Upper lobe of right lung (tissue), 1 donor: ENCODE results near the gene ZNF284. TPM values are rescaled to one million over a fixed set of nuclear protein-coding genes. Genes with fewer than 3 reads are reported as not detected.

Source experiments
- ATAC-seq: fragments of 200-7000 bp; cut with Tn5 transposase; one replicate; pipeline ENCODE4 v1.9.1; 2020; ENCODE audit warnings: mild to moderate bottlenecking, moderate library complexity
- DNase-seq: peaks from one replicate; pipeline ENCODE4 v3.0.0-alpha.2; 2020
- H3K27ac ChIP-seq: fragments of 200-600 bp; one replicate; pipeline ENCODE4 v1.8.0; 2022
- H3K27me3 ChIP-seq: fragments of 200-600 bp; one replicate; pipeline ENCODE4 v1.8.0; 2022; ENCODE audit warnings: mild to moderate bottlenecking
- H3K36me3 ChIP-seq: fragments of 200-600 bp; one replicate; pipeline ENCODE4 v1.8.0; 2022
- H3K4me1 ChIP-seq: fragments of 200-600 bp; one replicate; pipeline ENCODE4 v1.8.0; 2022
- H3K4me3 ChIP-seq: fragments of 200-600 bp; one replicate; pipeline ENCODE4 v1.8.0; 2022; ENCODE audit warnings: mild to moderate bottlenecking
- H3K9me3 ChIP-seq: fragments of 200-600 bp; one replicate; pipeline ENCODE4 v1.8.0; 2022
- CTCF ChIP-seq: fragments of 200-600 bp; IDR thresholded peaks from one replicate; pipeline ENCODE4 v1.8.0; 2022; ENCODE audit warnings: antibody characterized with exemption
- intact Hi-C: fragments of 100-400 bp; cut with DNase I; formaldehyde crosslinking; loops from one replicate; pipeline ENCODE4 v1.11.0; 2022
- total RNA-seq: library from RNA; stranded (reverse); fragmentation: NEBNext Ultra II Directional; extraction: Animal tissue kit (Norgen Biotek cat#: 25700); gene quantifications from one replicate; pipeline ENCODE4 v1.2.1, GENCODE V29; 2021
- donor health status: DM: no; HTN: yes; CAD: no; lungs with severe emphysema.

Gene ZNF284
- total RNA-seq, 1 donor from 2014 or later = 2.9 TPM

- DNase-seq (no peak), ATAC-seq (no peak)
- no peaks in the 10 kb centered on the region for H3K9me3 ChIP-seq
- no peak for TF ChIP-seq CTCF
- no peaks in the 10 kb centered on the region for H3K4me1 ChIP-seq
- no peak overlapping the region for H3K27ac ChIP-seq
- H3K36me3 ChIP-seq = no peaks in the 10 kb centered on the region
- intact Hi-C loops = no loop called here
- no peaks in the 10 kb centered on the region for H3K27me3 ChIP-seq
- H3K4me3 ChIP-seq = no peak overlapping the region
Observed at GRCh38 chr19:44042147-44042546, 29.8 kb upstream of the ZNF284 start.

GRCh38 chr19:44050740-44051649 is 21.0 kb upstream of the ZNF284 start:
- H3K4me1 ChIP-seq = peaks cover 12% of the 10 kb centered on the region
- intact Hi-C loops = no loop called here
- H3K9me3 ChIP-seq = no peaks in the 10 kb centered on the region
- DNase-seq (no peak), ATAC-seq (peak; percentile 32)
- H3K27me3 ChIP-seq = peaks cover 5% of the 10 kb centered on the region
- H3K27ac ChIP-seq = peak overlapping the region; percentile 43
- TF ChIP-seq CTCF = no peak
- H3K4me3 ChIP-seq = peak overlapping the region; percentile 76
- H3K36me3 ChIP-seq = peaks cover 6% of the 10 kb centered on the region

- peak within 1 kb of the TSS; percentile 79 for H3K27ac ChIP-seq
Observed at GRCh38 chr19:44051650-44052402, 20.1 kb upstream of the ZNF284 start, which contains the start of gene ZNF223. Gene ZNF223 (plus strand): TSS chr19:44052036. CDS start chr19:44055177, 3,141 bp downstream.

GRCh38 chr19:44055870-44056269 is 16.1 kb upstream of the ZNF284 start:
- Histone ChIP-seq H3K4me3 (no peak overlapping the region), H3K36me3 (peaks cover 29% of the 10 kb centered on the region), H3K9me3 (no peaks in the 10 kb centered on the region), H3K27ac (no peak overlapping the region), H3K27me3 (no peaks in the 10 kb centered on the region), H3K4me1 (peaks cover 10% of the 10 kb centered on the region)
- intact Hi-C loops = no loop called here
- DNase-seq (no peak), ATAC-seq (no peak)
- TF ChIP-seq CTCF = no peak

More at GRCh38 chr19:44051650-44052402, 20.1 kb upstream of the ZNF284 start, which contains the start of gene ZNF223:
- Histone ChIP-seq H3K36me3 (peaks cover 6% of the 10 kb centered on the region), H3K4me1 (peaks cover 12% of the 10 kb centered on the region), H3K9me3 (no peaks in the 10 kb centered on the region), H3K27me3 (peaks cover 5% of the 10 kb centered on the region), H3K4me3 (peak within 1 kb of the TSS; percentile 76)
- DNase-seq = peak; percentile 97
- peak; percentile 100 for ATAC-seq
- TF ChIP-seq CTCF = no peak
- intact Hi-C loops = no loop called here

GRCh38 chr19:44059229-44059628 is 12.7 kb upstream of the ZNF284 start:
- no peak overlapping the region for H3K27ac ChIP-seq
- peaks cover 60% of the 10 kb centered on the region for H3K36me3 ChIP-seq
- no peak for DNase-seq
- ATAC-seq = no peak
- peaks cover 2% of the 10 kb centered on the region for H3K9me3 ChIP-seq
- no peaks in the 10 kb centered on the region for H3K27me3 ChIP-seq
- H3K4me3 ChIP-seq = no peak overlapping the region
- intact Hi-C loops = no loop called here
- H3K4me1 ChIP-seq = no peaks in the 10 kb centered on the region
- no peak for TF ChIP-seq CTCF
